HG03521 (cell line): Measurements from ENCODE around the gene CD27.
"Not testable (repeated sequence)": the region's sequence is repeated elsewhere in the genome, so short reads cannot be mapped to it uniquely, and the experiment has no call there.

ENCODE experiments used
- ATAC-seq: cut with Tn5 transposase; IDR thresholded peaks from one replicate; pipeline ENCODE4 v1.9.1; 2021; ENCODE audit warnings: mild to moderate bottlenecking, moderate library complexity; ENCODE audit not compliant: unreplicated experiment

The CD27 gene

GRCh38 chr12:6461401-6462233 lies 16.9 kb downstream of the CD27 start:
- ATAC-seq: peak; percentile 80

- no peak for ATAC-seq
Observed at GRCh38 chr12:6462234-6462995, 17.7 kb downstream of the CD27 start.

GRCh38 chr12:6463216-6463615 lies 18.5 kb downstream of the CD27 start:
- ATAC-seq: no peak

DNA sequence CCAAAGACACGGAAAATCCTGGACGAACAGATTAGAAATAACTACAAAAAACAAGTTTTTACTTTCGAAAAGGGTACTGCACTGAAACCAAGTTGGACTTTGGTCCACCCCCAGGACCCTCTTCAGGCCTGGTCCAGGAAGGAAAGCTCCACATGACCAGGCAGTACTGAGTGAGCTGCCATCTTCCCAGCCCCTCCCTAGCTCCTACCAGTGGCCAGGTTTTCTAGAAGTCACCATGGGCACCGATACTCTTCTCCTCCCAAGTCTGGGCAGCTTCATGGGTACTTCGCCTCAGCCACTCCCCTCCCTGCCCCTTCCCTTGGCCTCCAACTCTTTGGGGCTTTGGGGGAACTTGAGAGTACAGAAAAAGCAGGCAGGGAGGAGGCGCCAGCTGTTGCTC lies 19.1 kb downstream of the CD27 start:
- no peak for ATAC-seq

DNA sequence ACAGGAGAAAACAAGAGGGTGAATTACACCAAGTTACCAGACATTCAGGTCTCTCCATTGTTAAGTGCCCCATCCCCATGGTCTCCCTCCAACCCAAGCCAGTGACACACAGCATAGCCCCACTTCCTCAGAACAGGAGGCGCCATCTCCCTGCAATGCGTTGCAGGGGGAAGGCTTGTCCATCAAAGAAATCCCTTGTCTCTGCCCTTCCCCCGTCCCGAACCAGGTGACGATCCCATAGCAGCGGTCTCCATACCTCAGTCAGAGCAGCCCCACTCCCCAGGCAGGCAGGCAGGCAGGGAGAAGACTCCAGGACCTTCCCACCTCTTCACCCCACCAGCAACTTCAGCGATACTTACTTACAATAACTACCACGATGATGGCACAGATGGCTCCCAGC lies 19.8 kb downstream of the CD27 start:
- ATAC-seq: no peak

- ATAC-seq: no peak
Observed at GRCh38 chr12:6465467-6466183, 20.9 kb downstream of the CD27 start.

GRCh38 chr12:6466184-6466573 lies 21.4 kb downstream of the CD27 start:
- no peak for ATAC-seq

DNA sequence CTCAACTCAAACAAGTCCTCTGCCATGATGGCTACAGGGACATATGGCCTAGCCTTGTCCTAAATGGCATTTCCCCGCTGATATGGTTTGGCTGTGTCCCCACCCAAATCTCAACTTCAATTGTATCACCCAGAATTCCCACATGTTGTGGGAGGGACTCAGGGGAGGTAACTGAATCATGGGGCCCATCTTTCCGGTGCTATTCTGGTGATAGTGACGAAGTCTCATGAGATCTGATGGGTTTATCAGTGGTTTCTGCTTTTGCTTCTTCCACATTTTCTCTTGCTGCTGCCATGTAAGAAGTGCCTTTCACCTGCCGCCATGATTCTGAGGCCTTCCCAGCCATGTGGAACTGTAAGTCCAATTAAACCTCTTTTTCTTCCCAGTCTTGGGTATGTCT lies 22.0 kb downstream of the CD27 start:
- not testable (repeated sequence) for ATAC-seq

DNA sequence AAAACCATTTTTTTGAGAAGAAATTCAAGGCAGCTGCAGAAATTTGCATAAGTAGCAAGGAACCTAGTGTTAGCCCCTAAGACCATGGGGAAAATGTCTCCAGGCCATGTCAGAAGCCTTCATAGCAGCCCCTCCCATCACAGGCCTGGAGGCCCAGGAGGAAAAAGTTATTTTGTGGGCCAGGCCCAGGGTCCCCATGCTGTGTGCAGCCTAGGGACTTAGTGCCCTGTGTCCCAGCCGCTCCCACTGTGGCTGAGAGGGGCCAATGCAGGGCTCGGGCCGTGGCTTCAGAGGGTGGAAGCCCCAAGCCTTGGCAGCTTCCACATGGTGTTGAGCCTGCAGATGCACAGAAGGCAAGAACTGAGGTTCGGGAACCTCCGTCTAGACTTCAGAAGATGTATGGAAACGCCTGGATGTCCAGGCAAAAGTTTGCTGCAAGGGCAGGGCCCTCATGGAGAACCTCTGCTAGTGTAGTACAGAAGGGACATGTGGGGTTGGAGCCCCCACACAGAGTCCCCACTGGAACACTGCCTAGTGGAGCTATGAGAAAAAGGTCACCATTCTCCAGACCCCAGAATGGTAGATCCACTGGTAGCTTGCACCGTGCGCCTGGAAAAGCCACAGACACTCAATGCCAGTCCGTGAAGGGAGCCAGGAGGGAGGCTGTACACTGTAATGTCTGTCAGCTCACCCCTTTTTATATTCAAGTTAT lies 23.0 kb downstream of the CD27 start:
- ATAC-seq: not testable (repeated sequence)

DNA sequence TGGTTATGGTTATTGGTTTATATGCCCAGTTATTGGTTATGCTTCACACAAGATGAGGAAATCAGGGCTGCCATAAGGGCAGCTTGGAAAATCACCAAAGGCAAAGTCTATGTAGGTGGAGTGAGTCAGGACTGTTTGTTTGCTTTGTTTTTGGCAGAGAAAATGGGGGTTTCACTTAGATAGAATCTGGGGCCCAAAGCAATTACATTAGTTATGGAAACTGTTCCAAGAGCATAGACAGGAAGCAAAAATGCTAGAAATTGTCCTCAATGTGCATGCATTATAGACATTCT lies 23.5 kb downstream of the CD27 start:
- ATAC-seq: no peak

- ATAC-seq: no peak
Observed at GRCh38 chr12:6469092-6469491, 24.3 kb downstream of the CD27 start.

DNA sequence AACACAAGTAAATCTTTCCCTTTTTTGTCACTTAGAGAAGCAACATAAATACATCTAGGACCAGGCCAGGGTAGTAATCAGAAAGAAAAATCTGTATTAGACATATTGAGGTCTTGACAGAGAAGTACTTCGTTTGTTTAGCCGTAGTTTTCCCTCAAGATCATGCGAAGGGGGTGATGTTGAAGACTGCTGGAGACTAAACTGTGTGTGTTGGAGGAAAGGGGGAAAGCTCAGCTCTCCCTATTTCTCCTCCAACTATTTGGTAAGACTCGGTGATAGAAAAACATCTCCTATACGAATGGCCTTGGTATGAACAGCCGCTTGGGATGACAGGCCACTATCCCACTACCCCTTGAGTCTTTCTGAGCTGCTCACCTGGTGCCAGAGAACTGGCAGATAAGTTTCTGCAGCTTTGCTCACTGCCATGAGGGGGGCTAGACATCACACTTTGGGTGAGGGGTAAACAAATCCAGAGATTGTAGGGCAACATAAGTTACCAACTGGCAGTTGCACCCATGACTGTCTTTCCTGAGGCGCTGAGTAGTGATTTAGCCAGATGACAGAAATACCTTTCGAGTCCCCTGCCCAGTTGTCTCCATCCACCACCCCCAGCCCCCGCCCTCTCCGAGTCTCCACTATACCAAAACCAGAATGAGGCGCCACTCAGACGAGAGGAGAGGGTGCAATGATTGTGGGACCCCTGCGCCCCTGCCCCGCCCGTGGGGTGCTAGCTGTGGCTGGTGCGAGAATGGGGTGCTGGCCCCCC lies 25.0 kb downstream of the CD27 start:
- ATAC-seq: no peak

- peak; percentile 83 for ATAC-seq
Observed at GRCh38 chr12:6470375-6471163, 25.8 kb downstream of the CD27 start, which contains the start of gene VAMP1. Gene VAMP1, minus strand, starts transcription at chr12:6470677. Its CDS starts 146 bp downstream, at chr12:6470531.

- no peak for ATAC-seq
Observed at GRCh38 chr12:6471989-6472360, 27.2 kb downstream of the CD27 start.

DNA sequence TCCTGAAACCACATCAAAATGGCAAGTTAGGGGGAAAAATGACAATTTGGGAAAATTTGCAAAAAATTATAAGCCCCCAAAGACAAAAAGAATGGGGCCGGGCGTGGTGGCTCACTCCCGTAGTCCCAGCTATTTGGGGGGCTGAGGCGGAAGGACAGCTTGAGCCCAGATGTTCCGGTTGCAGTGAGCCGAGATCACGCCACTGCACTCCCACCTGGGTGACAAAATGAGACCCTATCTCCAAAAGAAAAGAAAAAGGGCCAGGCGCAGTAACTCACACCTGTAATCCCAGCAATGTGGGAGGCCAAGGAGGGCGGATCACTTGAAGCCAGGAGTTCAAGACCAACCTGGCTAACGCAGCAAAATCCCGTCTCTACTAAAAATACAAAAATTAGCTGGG lies 27.7 kb downstream of the CD27 start:
- ATAC-seq: no peak

- not testable (repeated sequence) for ATAC-seq
Observed at GRCh38 chr12:6475233-6475975, 30.6 kb downstream of the CD27 start.

- ATAC-seq: no peak
Observed at GRCh38 chr12:6476489-6476888, 31.7 kb downstream of the CD27 start.

DNA sequence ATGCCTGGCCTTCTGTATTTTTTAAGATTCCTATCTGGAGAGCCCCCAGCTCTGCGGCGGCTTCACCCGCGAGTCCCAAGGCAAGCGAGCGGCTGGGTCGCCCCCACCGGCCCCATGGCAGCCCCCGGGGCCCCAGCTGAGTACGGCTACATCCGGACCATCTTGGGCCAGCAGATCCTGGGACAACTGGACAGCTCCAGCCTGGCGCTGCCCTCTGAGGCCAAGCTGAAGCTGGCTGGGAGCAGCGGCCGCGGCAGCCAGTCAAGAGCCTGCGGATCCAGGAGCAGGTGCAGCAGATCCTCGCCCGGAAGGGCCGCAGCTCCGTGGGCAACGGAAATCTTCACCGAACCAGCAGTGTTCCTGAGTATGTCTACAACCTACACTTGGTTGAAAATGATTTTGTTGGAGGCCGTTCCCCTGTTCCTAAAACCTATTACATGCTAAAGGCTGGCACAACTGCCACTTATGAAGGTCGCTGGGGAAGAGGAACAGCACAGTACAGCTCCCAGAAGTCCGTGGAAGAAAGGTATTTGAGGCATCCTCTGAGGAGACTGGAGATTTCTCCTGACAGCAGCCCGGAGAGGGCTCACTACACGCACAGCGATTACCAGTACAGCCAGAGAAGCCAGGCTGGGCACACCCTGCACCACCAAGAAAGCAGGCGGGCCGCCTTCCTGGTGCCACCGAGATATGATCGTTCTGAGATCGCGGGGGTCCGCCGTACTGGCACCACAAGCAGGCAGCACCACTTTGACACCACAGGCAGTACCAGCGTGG lies 33.0 kb downstream of the CD27 start:
- not testable (repeated sequence) for ATAC-seq
